ENCODE data around the gene DR1. TPM values are rescaled to one million over a fixed set of nuclear protein-coding genes. Genes with fewer than 3 reads are reported as not detected.

Gene DR1
- total and polyA plus RNA-seq, 2 experiments from 2014 or later: 49.2 to 51.0 TPM

DNA sequence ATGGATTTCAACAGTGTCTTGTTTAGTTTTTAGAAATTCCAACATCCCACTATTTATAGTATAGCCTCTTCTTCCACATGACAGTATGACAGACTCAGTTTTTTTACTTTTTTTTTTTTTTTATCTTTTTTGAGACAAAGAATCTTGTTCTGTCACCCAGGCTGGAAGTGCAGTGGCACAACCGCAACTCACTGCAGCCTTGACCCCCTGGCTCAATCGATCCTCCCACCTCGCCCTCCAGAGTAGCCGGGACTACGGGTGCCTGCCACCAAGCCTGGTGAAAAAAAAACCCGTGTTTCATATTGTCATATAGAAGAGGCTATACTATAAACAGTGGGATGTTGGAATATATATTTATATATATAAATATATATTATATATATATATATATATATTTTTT is 1.2 kb upstream of the DR1 start:
- no peaks in the 10 kb centered on the region; the same call in 1 of the 2 replicates for H3K9me2 ChIP-seq (ENCODE audit: insufficient read depth)
- no peaks in the 10 kb centered on the region for H3K36me3 ChIP-seq (ENCODE audit: low read depth)
- peaks cover 15% of the 10 kb centered on the region for H3K4me1 ChIP-seq (ENCODE audit: insufficient read depth)
- H3K27me3 ChIP-seq (replicated peaks; ENCODE audit: insufficient read depth): no peaks in the 10 kb centered on the region
- no peak overlapping the region for H3K27ac ChIP-seq
- peaks cover 15% of the 10 kb centered on the region for H3F3A ChIP-seq (ENCODE audit: insufficient read depth)
- peak overlapping the region; percentile 98 for H3K4me2 ChIP-seq (ENCODE audit: unreplicated experiment)
- H3K4me3 ChIP-seq: no peak overlapping the region
- H4K20me1 ChIP-seq (ENCODE audit: insufficient read depth): no peaks in the 10 kb centered on the region
- H3K9ac ChIP-seq: no peak overlapping the region
- H3K9me3 ChIP-seq (ENCODE audit: low read depth): no peaks in the 10 kb centered on the region
- in situ Hi-C loops (cut with MboI): no loop called here
- H3K79me2 ChIP-seq (ENCODE audit: insufficient read depth): peaks cover 68% of the 10 kb centered on the region
- TF ChIP-seq EZH2 (IDR thresholded peaks at IDR 0.05; ENCODE audit: insufficient read depth, poor library complexity, severe bottlenecking) (no peak), EZH2phosphoT487 (IDR thresholded peaks at IDR 0.05; ENCODE audit: insufficient read depth, low read depth) (no peak)
- H2AFZ ChIP-seq: no peak overlapping the region
- no peak for DNase-seq
- 85 to 88% methylated on average over 6 of the region's 6 CpGs for WGBS, 2 experiments (ENCODE audit: low coverage in 1 of 2, low lambda C conversion rate in 2 of 2, missing lambda C conversion rate in 2 of 2)

DNA sequence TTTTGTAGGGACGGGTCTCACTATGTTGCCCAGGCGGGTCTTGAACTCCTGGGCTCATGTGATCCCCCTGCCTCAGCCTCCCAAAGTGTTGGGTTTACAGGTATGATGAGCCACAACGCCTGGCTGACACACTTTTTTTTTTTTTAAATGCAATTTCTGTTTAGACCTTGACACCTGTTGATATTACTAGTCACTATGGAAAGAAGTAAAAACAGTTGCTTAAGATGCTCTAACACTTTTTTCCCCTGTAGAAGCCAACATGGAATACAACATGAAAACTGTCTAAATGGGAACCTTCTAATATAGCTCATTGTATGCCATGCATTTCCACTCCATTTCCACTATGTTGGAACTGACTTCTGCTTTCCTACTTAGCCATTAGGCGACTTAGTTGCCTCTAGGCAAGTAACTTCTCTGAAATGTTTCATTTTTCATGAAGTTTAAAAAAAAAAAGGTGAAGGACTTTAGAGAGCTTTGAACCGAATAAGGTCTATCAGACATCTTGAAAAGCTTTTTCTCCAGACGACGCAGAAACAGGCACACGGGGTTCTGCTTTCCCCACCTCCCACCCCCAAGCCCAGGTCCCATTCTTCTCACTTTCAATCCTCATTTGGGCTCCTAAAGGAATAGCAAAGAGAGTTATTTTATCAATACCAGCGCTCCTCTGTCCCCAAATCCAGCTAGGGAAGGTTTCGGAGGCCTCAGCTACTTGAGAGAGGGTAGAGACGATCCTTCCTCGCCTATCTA is 648 bp upstream of the DR1 start:
- in situ Hi-C loops (cut with MboI): no loop called here
- Histone ChIP-seq H3K4me2 (ENCODE audit: unreplicated experiment) (peak overlapping the region; percentile 98), H3K79me2 (ENCODE audit: insufficient read depth) (peaks cover 74% of the 10 kb centered on the region), H4K20me1 (ENCODE audit: insufficient read depth) (no peaks in the 10 kb centered on the region), H3K27ac (peak overlapping the region; percentile 96), H3K9ac (peak overlapping the region; percentile 98), H3F3A (ENCODE audit: insufficient read depth) (peaks cover 13% of the 10 kb centered on the region), H3K9me3 (ENCODE audit: low read depth) (no peaks in the 10 kb centered on the region), H3K4me1 (ENCODE audit: insufficient read depth) (peaks cover 19% of the 10 kb centered on the region), H3K36me3 (ENCODE audit: low read depth) (no peaks in the 10 kb centered on the region), H3K9me2 (ENCODE audit: insufficient read depth) (no peaks in the 10 kb centered on the region), H3K4me3 (peak overlapping the region; percentile 99), H2AFZ (peak overlapping the region; percentile 93), H3K27me3 (replicated peaks; ENCODE audit: insufficient read depth) (no peaks in the 10 kb centered on the region)
- TF ChIP-seq EZH2 (IDR thresholded peaks at IDR 0.05; ENCODE audit: insufficient read depth, poor library complexity, severe bottlenecking): no peak
- TF ChIP-seq EZH2phosphoT487 (IDR thresholded peaks at IDR 0.05; ENCODE audit: insufficient read depth, low read depth): no peak
- WGBS, 2 experiments (ENCODE audit: low coverage in 1 of 2, low lambda C conversion rate in 2 of 2, missing lambda C conversion rate in 2 of 2): 17 to 22% methylated on average over 12 of the region's 12 CpGs
- peak; percentile 48 for DNase-seq

DNA sequence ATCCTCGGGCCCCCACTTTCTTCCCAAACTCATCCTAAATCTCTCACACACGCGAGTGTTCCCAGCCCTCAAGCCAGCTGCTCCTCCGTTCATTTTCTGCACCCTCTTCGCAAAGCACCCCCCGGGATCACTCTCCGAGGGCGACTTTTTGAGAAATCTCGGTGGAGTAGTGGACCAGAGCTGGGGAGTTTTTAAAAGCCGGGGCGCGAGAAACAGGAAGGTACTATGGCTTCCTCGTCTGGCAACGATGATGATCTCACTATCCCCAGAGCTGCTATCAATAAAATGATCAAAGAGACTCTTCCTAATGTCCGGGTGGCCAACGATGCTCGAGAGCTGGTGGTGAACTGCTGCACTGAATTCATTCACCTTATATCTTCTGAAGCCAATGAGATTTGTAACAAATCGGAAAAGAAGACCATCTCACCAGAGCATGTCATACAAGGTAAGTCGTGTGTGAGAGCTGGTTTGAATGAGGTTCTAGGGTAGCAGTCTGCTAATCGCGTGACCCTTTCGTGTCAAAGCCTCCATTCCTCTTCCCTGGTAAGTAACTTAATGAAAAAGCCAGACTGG is 800 bp downstream of the DR1 start:
- H3F3A ChIP-seq (ENCODE audit: insufficient read depth): peaks cover 6% of the 10 kb centered on the region
- no peaks in the 10 kb centered on the region for H3K36me3 ChIP-seq (ENCODE audit: low read depth)
- peaks cover 88% of the 10 kb centered on the region for H3K79me2 ChIP-seq (ENCODE audit: insufficient read depth)
- no peak for TF ChIP-seq EZH2phosphoT487 (IDR thresholded peaks at IDR 0.05; ENCODE audit: insufficient read depth, low read depth)
- H3K9me3 ChIP-seq (ENCODE audit: low read depth): no peaks in the 10 kb centered on the region
- H3K4me2 ChIP-seq (ENCODE audit: unreplicated experiment): peak overlapping the region; percentile 99
- peak overlapping the region; percentile 98 for H3K9ac ChIP-seq
- peaks cover 27% of the 10 kb centered on the region for H3K4me1 ChIP-seq (ENCODE audit: insufficient read depth)
- 1 to 2% methylated on average over 22 of the region's 22 CpGs for WGBS, 2 experiments (ENCODE audit: low coverage in 1 of 2, low lambda C conversion rate in 2 of 2, missing lambda C conversion rate in 2 of 2)
- H3K9me2 ChIP-seq (ENCODE audit: insufficient read depth): no peaks in the 10 kb centered on the region
- no peaks in the 10 kb centered on the region for H3K27me3 ChIP-seq (replicated peaks; ENCODE audit: insufficient read depth)
- H3K4me3 ChIP-seq: peak overlapping the region; percentile 99
- peak overlapping the region; percentile 93 for H2AFZ ChIP-seq
- H3K27ac ChIP-seq: peak overlapping the region; percentile 96
- DNase-seq: peak; percentile 68
- H4K20me1 ChIP-seq (ENCODE audit: insufficient read depth): no peaks in the 10 kb centered on the region
- in situ Hi-C loops (cut with MboI): no loop called here

DNA sequence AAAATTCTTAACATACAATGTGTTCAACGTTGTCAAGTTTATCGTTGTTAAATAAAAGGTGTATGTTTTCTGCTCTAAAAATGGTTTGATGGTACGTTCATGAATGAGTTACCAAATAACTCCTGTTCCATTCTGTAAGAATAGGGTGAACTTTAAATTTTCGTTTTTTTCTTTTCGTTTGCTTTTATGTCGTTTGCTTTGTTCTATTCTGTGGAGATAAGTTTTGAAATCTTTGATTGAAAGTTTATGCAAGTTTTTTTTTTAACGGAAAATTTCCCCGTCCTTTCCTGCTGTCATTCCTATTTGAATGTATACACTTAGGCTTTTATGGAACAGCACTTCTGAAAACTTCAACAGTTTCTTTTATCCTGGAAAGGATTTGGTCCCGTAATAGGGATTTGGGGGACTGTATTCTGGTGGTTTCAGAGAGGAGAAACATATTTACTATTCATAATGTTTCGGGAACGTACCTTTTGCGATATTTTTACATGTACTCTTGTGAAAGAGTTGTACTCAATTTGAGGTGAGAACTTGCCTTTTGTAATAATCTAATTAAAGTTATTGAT is 1.7 kb downstream of the DR1 start:
- Histone ChIP-seq H3K36me3 (ENCODE audit: low read depth) (no peaks in the 10 kb centered on the region), H3K9me2 (ENCODE audit: insufficient read depth) (no peaks in the 10 kb centered on the region), H3K4me1 (ENCODE audit: insufficient read depth) (peaks cover 36% of the 10 kb centered on the region), H3K27me3 (replicated peaks; ENCODE audit: insufficient read depth) (no peaks in the 10 kb centered on the region), H3F3A (ENCODE audit: insufficient read depth) (peaks cover 7% of the 10 kb centered on the region; the same call in 1 of the 2 replicates), H4K20me1 (ENCODE audit: insufficient read depth) (no peaks in the 10 kb centered on the region), H3K27ac (no peak overlapping the region; the same call in 1 of the 2 replicates), H3K79me2 (ENCODE audit: insufficient read depth) (peaks cover 96% of the 10 kb centered on the region), H3K4me2 (ENCODE audit: unreplicated experiment) (peak overlapping the region; percentile 99), H3K9me3 (ENCODE audit: low read depth) (no peaks in the 10 kb centered on the region), H2AFZ (no peak overlapping the region), H3K4me3 (peak overlapping the region; percentile 99), H3K9ac (peak overlapping the region; percentile 98)
- DNase-seq: no peak
- no peak for TF ChIP-seq EZH2 (IDR thresholded peaks at IDR 0.05; ENCODE audit: insufficient read depth, poor library complexity, severe bottlenecking)
- in situ Hi-C loops (cut with MboI): no loop called here
- 1 to 2% methylated on average over 12 of the region's 12 CpGs for WGBS, 2 experiments (ENCODE audit: low coverage in 1 of 2, low lambda C conversion rate in 2 of 2, missing lambda C conversion rate in 2 of 2)
